ENCODE measurements around the gene SH3GL2.

The SH3GL2 gene

GRCh38 chr9:17623965-17624364 is 45.1 kb downstream of the SH3GL2 start:
- Mint-ChIP-seq H3K36me3 (ENCODE audit: low read depth) (no peaks in the 10 kb centered on the region), H3K9me3 (no peaks in the 10 kb centered on the region), H3K4me3 (no peak overlapping the region), H3K27ac (no peak overlapping the region), H3K27me3 (no peaks in the 10 kb centered on the region), H3K4me1 (ENCODE audit: low read depth) (no peaks in the 10 kb centered on the region)
- intact Hi-C loops (cut with micrococcal nuclease), result no loop called here

DNA sequence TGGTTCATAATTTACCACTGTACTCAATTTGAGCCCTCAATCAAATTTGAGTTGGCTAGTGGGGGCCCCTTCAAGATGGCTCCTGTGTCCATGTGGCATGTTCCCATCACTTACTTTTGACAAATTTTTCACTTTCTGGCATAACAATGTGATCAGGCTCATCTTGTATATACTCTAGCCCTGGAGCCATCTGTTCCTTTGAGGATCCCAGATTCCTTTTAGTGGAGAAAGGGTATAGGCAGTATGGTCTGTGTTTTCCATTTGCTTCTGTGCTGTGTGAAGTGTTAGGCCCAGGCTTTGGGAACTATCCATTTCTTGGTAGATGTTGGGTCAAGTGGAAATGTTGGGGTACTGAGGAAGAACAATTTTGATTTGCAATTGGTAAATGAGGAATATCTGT is 45.7 kb downstream of the SH3GL2 start:
- intact Hi-C loops (cut with micrococcal nuclease), result no loop called here
- no peaks in the 10 kb centered on the region for H3K36me3 Mint-ChIP-seq (ENCODE audit: low read depth)

GRCh38 chr9:17625644-17626388 is 47.0 kb downstream of the SH3GL2 start:
- H3K36me3 Mint-ChIP-seq (ENCODE audit: low read depth), result no peaks in the 10 kb centered on the region
- intact Hi-C loops (cut with micrococcal nuclease), result no loop called here
- H3K9me3 Mint-ChIP-seq, result no peaks in the 10 kb centered on the region
- no peaks in the 10 kb centered on the region for H3K27me3 Mint-ChIP-seq
- H3K27ac Mint-ChIP-seq, result no peak overlapping the region
- H3K4me3 Mint-ChIP-seq, result no peak overlapping the region
- no peaks in the 10 kb centered on the region for H3K4me1 Mint-ChIP-seq (ENCODE audit: low read depth)

More for the DNA sequence above, 45.7 kb downstream of the SH3GL2 start:
- Mint-ChIP-seq H3K4me3 (no peak overlapping the region), H3K9me3 (no peaks in the 10 kb centered on the region), H3K27me3 (no peaks in the 10 kb centered on the region), H3K4me1 (ENCODE audit: low read depth) (no peaks in the 10 kb centered on the region), H3K27ac (no peak overlapping the region)

- intact Hi-C loops (cut with micrococcal nuclease), result no loop called here
- H3K4me3 Mint-ChIP-seq, result no peak overlapping the region
- H3K27me3 Mint-ChIP-seq, result no peaks in the 10 kb centered on the region
- H3K9me3 Mint-ChIP-seq, result no peaks in the 10 kb centered on the region
- no peaks in the 10 kb centered on the region for H3K36me3 Mint-ChIP-seq (ENCODE audit: low read depth)
- H3K27ac Mint-ChIP-seq, result no peak overlapping the region
- no peaks in the 10 kb centered on the region for H3K4me1 Mint-ChIP-seq (ENCODE audit: low read depth)
Measured at GRCh38 chr9:17627641-17628040, 48.8 kb downstream of the SH3GL2 start.

DNA sequence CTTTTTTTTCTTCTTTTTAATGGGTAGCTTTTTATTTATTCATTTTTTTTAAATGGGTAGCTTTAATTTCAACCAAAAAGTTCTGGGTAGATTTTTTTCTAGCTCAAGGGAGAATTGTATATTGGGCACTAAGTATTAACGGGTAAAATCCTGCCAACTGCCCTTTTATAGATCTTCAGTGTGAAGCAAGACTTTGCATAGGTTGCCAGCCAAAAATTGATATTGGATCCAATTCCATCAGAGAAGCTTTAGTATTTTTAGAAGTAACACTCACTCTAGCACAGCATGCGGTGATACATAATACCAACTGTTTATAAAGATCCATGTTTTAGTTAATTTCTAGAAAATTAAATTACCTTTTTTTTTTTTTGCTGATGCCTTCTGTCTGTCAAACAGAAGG is 49.8 kb downstream of the SH3GL2 start:
- Mint-ChIP-seq H3K36me3 (ENCODE audit: low read depth) (no peaks in the 10 kb centered on the region), H3K9me3 (no peaks in the 10 kb centered on the region), H3K4me3 (no peak overlapping the region), H3K27me3 (no peaks in the 10 kb centered on the region), H3K27ac (no peak overlapping the region), H3K4me1 (ENCODE audit: low read depth) (no peaks in the 10 kb centered on the region)
- intact Hi-C loops (cut with micrococcal nuclease), result no loop called here

DNA sequence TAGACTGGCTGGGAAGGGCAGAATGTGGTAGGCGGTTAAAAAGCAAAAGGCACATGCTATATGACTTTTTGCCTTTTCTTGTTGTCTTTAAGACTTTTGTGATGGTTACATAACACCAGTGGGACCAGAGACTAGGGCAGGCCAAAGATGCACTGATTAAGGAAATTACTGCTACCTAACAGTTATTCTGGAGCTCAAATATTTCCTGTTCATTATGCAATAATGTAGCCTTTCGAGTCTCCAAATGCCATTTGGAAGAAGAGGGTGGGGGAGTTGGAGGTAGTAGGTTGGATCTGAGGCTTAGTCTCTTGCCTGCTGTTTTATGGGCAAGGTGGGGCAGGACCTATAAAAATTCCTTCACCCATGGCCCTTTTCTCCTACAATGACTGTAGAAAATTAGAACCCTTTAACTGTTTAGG is 51.7 kb downstream of the SH3GL2 start:
- no peaks in the 10 kb centered on the region for H3K27me3 Mint-ChIP-seq

DNA sequence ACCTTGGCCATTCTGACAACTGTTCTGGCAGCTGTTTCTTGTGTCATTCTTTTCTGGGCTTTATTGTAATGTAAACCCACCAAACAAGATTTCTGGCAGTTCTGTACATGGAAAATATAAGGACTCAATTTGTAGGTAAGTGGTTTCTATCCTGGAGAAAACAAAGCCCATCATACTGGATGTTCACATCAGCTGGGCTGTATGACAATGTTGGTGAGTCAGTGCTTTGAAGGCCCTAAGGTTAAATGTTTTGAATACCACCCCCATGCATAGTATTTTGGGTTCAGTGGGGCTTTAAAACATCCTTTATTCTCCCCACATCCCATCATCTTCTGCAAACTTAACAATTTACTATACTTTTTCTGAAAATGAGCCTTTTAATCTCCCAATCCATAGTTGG is 52.5 kb downstream of the SH3GL2 start:
- Mint-ChIP-seq H3K36me3 (ENCODE audit: low read depth) (no peaks in the 10 kb centered on the region), H3K27ac (no peak overlapping the region), H3K4me1 (ENCODE audit: low read depth) (no peaks in the 10 kb centered on the region), H3K27me3 (no peaks in the 10 kb centered on the region), H3K9me3 (peaks cover 12% of the 10 kb centered on the region), H3K4me3 (no peak overlapping the region)
- intact Hi-C loops (cut with micrococcal nuclease), result no loop called here

More for the DNA sequence above, 51.7 kb downstream of the SH3GL2 start:
- Mint-ChIP-seq H3K4me3 (no peak overlapping the region), H3K36me3 (ENCODE audit: low read depth) (no peaks in the 10 kb centered on the region), H3K27ac (no peak overlapping the region), H3K9me3 (peaks cover 12% of the 10 kb centered on the region), H3K4me1 (ENCODE audit: low read depth) (no peaks in the 10 kb centered on the region)
- intact Hi-C loops (cut with micrococcal nuclease), result no loop called here

GRCh38 chr9:17632994-17633393 is 54.1 kb downstream of the SH3GL2 start:
- intact Hi-C loops (cut with micrococcal nuclease), result no loop called here
- Mint-ChIP-seq H3K9me3 (peaks cover 12% of the 10 kb centered on the region), H3K36me3 (ENCODE audit: low read depth) (no peaks in the 10 kb centered on the region), H3K27ac (no peak overlapping the region), H3K4me1 (ENCODE audit: low read depth) (no peaks in the 10 kb centered on the region), H3K27me3 (no peaks in the 10 kb centered on the region), H3K4me3 (no peak overlapping the region)

DNA sequence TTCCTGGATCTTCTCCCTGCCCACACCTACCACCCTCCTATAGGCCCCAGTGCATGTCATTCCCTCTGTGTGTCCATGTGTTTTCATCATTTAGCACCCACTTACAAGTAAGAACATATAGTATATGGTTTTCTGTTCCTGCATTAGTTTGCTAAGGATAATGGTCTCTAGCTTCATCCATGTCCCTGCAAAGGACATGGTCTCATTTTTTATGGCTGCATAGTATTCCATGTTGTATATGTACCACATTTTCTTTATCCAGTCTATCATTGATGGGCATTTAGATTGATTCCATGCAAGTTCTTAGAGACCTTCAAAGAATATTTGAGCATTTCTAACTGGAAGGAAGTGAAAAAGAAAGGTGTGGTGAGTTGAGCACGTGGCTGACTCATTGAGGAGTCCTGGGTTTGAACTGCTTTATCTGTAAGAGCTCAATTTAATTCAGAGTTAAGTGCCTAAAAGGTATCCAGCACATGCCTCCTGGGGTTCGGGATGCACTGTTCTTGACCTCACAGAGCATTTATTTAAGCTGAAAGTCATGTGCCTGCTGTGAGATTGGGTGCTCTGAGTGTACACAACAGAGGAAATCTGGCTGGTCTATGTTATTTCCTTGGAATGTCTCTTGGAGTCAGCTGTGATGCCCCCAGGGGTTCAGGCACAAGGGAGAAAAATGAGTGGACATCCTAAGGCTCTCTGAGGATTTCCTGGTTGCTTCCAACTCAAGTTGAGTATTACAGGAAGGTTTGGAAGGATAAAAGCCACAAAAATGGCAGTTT is 56.4 kb downstream of the SH3GL2 start:
- no peak overlapping the region for H3K4me3 Mint-ChIP-seq
- intact Hi-C loops (cut with micrococcal nuclease), result no loop called here
- no peaks in the 10 kb centered on the region for H3K27me3 Mint-ChIP-seq
- no peaks in the 10 kb centered on the region for H3K36me3 Mint-ChIP-seq (ENCODE audit: low read depth)
- peaks cover 12% of the 10 kb centered on the region for H3K9me3 Mint-ChIP-seq
- no peak overlapping the region for H3K27ac Mint-ChIP-seq
- H3K4me1 Mint-ChIP-seq (ENCODE audit: low read depth), result no peaks in the 10 kb centered on the region

- H3K36me3 Mint-ChIP-seq (ENCODE audit: low read depth), result no peaks in the 10 kb centered on the region
- intact Hi-C loops (cut with micrococcal nuclease), result no loop called here
- peaks cover 12% of the 10 kb centered on the region for H3K9me3 Mint-ChIP-seq
- H3K27me3 Mint-ChIP-seq, result no peaks in the 10 kb centered on the region
- no peak overlapping the region for H3K27ac Mint-ChIP-seq
- no peaks in the 10 kb centered on the region for H3K4me1 Mint-ChIP-seq (ENCODE audit: low read depth)
- H3K4me3 Mint-ChIP-seq, result no peak overlapping the region
Measured at GRCh38 chr9:17636349-17636748, 57.5 kb downstream of the SH3GL2 start.

- no peaks in the 10 kb centered on the region for H3K27me3 Mint-ChIP-seq
- no peak overlapping the region for H3K27ac Mint-ChIP-seq
- H3K4me3 Mint-ChIP-seq, result no peak overlapping the region
- no peaks in the 10 kb centered on the region for H3K4me1 Mint-ChIP-seq (ENCODE audit: low read depth)
- intact Hi-C loops (cut with micrococcal nuclease), result no loop called here
- no peaks in the 10 kb centered on the region for H3K36me3 Mint-ChIP-seq (ENCODE audit: low read depth)
- peaks cover 12% of the 10 kb centered on the region for H3K9me3 Mint-ChIP-seq
Measured at GRCh38 chr9:17636821-17637220, 58.0 kb downstream of the SH3GL2 start.

DNA sequence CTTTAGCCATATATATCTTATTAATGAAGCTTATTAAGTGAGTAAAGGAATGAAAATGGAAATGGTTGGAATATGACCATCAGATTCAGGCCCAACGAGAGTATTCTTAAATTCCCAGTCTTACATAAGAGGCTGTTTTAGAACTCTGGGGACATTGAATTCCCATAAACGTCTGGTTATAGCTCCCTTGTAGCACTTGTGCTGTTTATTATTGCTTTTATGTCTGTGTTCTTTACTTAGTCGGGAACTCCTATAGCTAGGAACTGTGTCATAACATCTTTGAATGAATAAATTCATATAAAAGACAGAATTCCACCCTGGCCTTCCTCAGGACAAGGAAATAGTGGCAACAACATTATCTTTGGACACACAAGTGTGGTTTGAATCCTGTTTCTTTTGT is 58.4 kb downstream of the SH3GL2 start:
- no peaks in the 10 kb centered on the region for H3K27me3 Mint-ChIP-seq
- H3K36me3 Mint-ChIP-seq (ENCODE audit: low read depth), result no peaks in the 10 kb centered on the region
- intact Hi-C loops (cut with micrococcal nuclease), result no loop called here
- peaks cover 12% of the 10 kb centered on the region for H3K9me3 Mint-ChIP-seq
- H3K4me3 Mint-ChIP-seq, result no peak overlapping the region
- no peak overlapping the region for H3K27ac Mint-ChIP-seq
- no peaks in the 10 kb centered on the region for H3K4me1 Mint-ChIP-seq (ENCODE audit: low read depth)

DNA sequence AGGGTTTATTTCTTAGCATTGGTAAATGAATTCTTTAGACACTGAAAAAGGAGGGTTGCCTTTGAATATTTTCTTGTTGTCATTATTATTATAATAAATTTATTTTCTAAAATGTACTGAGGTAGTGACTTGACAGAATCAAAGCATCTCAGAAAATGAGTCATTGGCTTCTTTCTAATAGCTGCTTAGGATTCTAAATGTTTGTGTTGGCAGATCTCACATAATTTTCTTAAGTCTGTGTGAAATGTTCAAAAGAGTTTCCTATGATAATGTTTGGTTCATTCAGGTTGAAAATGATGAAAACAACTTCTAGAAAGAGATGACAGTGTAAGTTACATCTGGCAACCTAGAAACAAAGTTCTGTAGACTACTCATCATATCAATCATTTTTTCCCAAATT is 69.7 kb downstream of the SH3GL2 start:
- intact Hi-C loops (cut with micrococcal nuclease), result no loop called here
- Mint-ChIP-seq H3K4me3 (no peak overlapping the region), H3K27ac (no peak overlapping the region), H3K36me3 (ENCODE audit: low read depth) (no peaks in the 10 kb centered on the region), H3K4me1 (ENCODE audit: low read depth) (no peaks in the 10 kb centered on the region), H3K9me3 (peaks cover 29% of the 10 kb centered on the region), H3K27me3 (no peaks in the 10 kb centered on the region)

GRCh38 chr9:17651725-17652124 is 72.9 kb downstream of the SH3GL2 start:
- intact Hi-C loops (cut with micrococcal nuclease), result no loop called here
- Mint-ChIP-seq H3K27me3 (no peaks in the 10 kb centered on the region), H3K4me1 (ENCODE audit: low read depth) (no peaks in the 10 kb centered on the region), H3K27ac (no peak overlapping the region), H3K36me3 (ENCODE audit: low read depth) (no peaks in the 10 kb centered on the region), H3K4me3 (no peak overlapping the region), H3K9me3 (no peaks in the 10 kb centered on the region)

Measured in dendritic cell treated with granulocyte-macrophage colony-stimulating factor and Interleukin-4, amounts not matched to agents 40 ng/mL and 50 ng/mL, for 4 days (primary cell).